ENCODE measurements around the gene SMCO2. TPM values are rescaled to one million over a fixed set of nuclear protein-coding genes. Genes with fewer than 3 reads are reported as not detected.
A peak's percentile ranks its signal among the peaks of the same experiment; 100 is the strongest.

Gene SMCO2
- total RNA-seq, 1 experiment from 2014 or later, result 0.20 TPM

- Histone ChIP-seq H3K14ac (ENCODE audit: insufficient read depth, low read length) (no peak overlapping the region), H3K56ac (ENCODE audit: insufficient read length, low read depth, low read length) (no peak overlapping the region), H3K27me3 (ENCODE audit: insufficient read depth, low read length) (no peaks in the 10 kb centered on the region), H3K4ac (ENCODE audit: low read depth, low read length) (no peak overlapping the region), H3K79me1 (ENCODE audit: insufficient read depth, low read depth, low read length, poor library complexity, severe bottlenecking) (no peaks in the 10 kb centered on the region), H2AFZ (ENCODE audit: low read length) (peak overlapping the region; percentile 78), H2BK120ac (ENCODE audit: low read depth, low read length, poor library complexity, severe bottlenecking) (no peak overlapping the region), H4K5ac (ENCODE audit: insufficient read length, low read depth, low read length) (no peak overlapping the region), H3K4me2 (ENCODE audit: insufficient read depth, insufficient read length, low read length) (peak overlapping the region; percentile 10), H3K27ac (ENCODE audit: insufficient read length, low read depth, low read length) (no peak overlapping the region), H2BK12ac (ENCODE audit: insufficient read length, low read depth, low read length) (no peak overlapping the region), H3K4me1 (ENCODE audit: insufficient read depth, low read length) (peaks cover 12% of the 10 kb centered on the region; the same call in 1 of the 2 replicates), H3K18ac (ENCODE audit: insufficient read length, low read depth, low read length) (peak overlapping the region; percentile 10), H2BK15ac (ENCODE audit: low read depth, low read length) (no peak overlapping the region), H3K23me2 (ENCODE audit: insufficient read length, low read depth, low read length, poor library complexity, severe bottlenecking) (peaks cover 18% of the 10 kb centered on the region), H4K8ac (replicated peaks; ENCODE audit: insufficient read length, low read depth, low read length) (no peak overlapping the region), H2AK5ac (ENCODE audit: insufficient read length, low read length) (no peak overlapping the region), H4K91ac (ENCODE audit: insufficient read length, low read depth, low read length) (no peak overlapping the region), H3K23ac (ENCODE audit: insufficient read length, low read depth, low read length) (no peak overlapping the region), H2BK5ac (ENCODE audit: insufficient read length, low read length) (no peak overlapping the region), H3K9me3 (ENCODE audit: control insufficient read depth, low read depth, low read length) (no peaks in the 10 kb centered on the region), H2BK20ac (ENCODE audit: low read depth, low read length, poor library complexity, severe bottlenecking) (no peak overlapping the region), H4K20me1 (ENCODE audit: control insufficient read depth, insufficient read depth, insufficient read length) (no peaks in the 10 kb centered on the region), H3T11ph (ENCODE audit: low read length) (no peak overlapping the region), H3K79me2 (ENCODE audit: insufficient read depth, low read length) (0 out of 2 replicates have a peak, but pooled peaks cover 2% of the 10 kb centered on the region), H3K9ac (ENCODE audit: extremely low read depth, insufficient read length, low read length) (no peak overlapping the region)
- DNase-seq, result peak; percentile 47
- Mint-ChIP-seq H3K9me3 (no peaks in the 10 kb centered on the region), H3K36me3 (ENCODE audit: insufficient read depth in 1 of 3, low read depth in 3 of 3) (peaks cover 0 to 1% (median 0%) of the 10 kb centered on the region in 3 experiments; a peak in 1 of 7 replicates), H3K4me1 (peaks cover 37 to 38% of the 10 kb centered on the region in 2 experiments), H3K27ac (peak overlapping the region in 1 of 3 experiments; percentile 40; a peak in 1 of 7 replicates), H3K4me3 (peak overlapping the region in 1 of 2 experiments; percentile 65; a peak in 2 of 5 replicates), H3K27me3 (ENCODE audit: low read depth) (peaks cover 20% of the 10 kb centered on the region)
- TF ChIP-seq CTCF (conservative IDR thresholded peaks at IDR 0.05), result no peak
- no CpG with 5 or more reads among the region's 4 CpGs for WGBS (ENCODE audit: extremely low coverage, insufficient read length, low lambda C conversion rate)
These were observed 74.5 kb downstream of the SMCO2 start for GRCh38 chr12:27521066-27521465.
